GM19035 (cell line): ENCODE data around the gene ELOVL5.
"Not testable (repeated sequence)": the region's sequence is repeated elsewhere in the genome, so short reads cannot be mapped to it uniquely, and the experiment has no call there.

Experiments
- ATAC-seq: cut with Tn5 transposase; IDR thresholded peaks from one replicate; pipeline ENCODE4 v1.9.1; 2021; ENCODE audit not compliant: unreplicated experiment

Gene ELOVL5

DNA sequence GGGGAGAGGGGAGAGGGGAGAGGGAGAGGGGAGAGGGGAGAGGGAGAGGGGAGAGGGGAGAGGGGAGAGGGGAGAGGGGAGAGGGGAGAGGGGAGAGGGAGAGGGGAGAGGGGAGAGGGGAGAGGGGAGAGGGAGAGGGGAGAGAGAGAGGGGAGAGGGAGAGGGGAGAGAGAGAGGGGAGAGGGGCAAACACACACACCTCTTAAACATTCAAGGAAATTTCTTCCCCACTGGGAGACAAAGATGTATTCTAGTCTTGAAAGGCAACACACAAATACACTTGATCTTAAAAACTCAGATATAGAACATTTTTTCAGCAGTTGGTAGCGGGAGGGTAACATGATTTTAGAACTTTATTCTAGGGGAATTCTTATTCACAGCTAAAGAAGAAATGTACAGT lies 42.5 kb downstream of the ELOVL5 start:
- ATAC-seq: not testable (repeated sequence)

DNA sequence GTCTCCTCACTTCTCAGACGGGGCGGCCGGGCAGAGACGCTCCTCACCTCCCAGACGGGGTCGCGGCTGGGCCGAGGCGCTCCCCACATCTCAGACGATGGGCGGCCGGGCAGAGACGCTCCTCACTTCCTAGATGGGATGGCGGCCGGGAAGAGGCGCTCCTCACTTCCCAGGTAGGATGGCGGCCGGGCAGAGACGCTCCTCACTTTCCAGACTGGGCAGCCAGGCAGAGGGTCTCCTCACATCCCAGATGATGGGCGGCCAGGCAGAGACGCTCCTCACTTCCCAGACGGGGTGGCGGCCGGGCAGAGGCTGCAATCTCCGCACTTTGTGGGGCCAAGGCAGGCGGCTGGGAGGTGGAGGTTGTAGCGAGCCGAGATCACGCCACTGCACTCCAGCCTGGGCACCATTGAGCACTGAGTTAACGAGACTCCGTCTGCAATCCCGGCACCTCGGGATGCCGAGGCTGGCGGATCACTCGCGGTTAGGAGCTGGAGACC lies 43.2 kb downstream of the ELOVL5 start:
- ATAC-seq: not testable (repeated sequence)

DNA sequence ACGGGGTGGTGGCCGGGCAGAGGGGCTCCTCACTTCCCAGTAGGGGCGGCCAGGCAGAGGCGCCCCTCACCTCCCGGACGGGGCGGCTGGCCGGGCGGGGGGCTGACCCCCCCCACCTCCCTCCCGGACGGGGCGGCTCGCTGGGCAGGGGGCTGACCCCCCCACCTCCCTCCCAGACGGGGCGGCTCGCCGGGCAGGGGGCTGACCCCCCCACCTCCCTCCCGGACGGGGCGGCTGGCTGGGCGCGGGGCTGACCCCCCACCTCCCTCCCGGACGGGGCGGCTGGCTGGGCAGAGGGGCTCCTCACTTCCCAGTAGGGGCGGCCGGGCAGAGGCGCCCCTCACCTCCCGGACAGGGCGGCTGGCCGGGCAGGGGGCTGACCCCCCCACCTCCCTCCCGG lies 43.8 kb downstream of the ELOVL5 start:
- not testable (repeated sequence) for ATAC-seq

DNA sequence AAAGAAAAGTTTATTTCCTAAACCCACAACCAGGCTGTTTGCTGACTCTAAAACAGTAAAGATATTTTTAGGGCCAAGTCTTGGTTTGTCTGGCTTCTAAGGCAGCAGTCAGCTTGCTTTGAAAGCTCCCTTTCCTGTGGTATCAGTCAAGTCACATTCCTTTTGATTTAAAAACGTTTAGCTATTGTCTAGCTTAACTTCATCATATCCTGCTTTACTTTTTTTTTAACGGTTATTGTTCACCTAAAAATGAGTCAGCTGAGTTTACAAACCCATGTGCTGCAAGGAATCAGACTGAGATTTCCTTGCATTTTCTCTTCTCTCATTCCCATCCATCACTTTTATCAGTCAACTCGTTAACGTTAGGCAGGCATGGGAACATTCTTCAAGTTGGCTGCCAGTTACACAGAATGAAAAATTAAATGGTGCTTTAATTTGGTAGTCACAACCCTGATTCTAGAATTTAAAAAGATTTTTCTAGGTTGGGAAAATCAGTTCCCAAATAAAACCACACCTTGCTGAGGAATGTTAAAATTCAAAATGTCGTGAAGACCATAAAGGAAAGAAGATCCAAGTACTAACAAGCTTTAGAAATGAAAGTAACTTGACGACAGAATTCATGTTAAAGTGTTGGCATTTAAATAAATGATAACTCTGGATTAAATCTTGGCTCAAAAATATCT lies 45.9 kb downstream of the ELOVL5 start:
- ATAC-seq: no peak

DNA sequence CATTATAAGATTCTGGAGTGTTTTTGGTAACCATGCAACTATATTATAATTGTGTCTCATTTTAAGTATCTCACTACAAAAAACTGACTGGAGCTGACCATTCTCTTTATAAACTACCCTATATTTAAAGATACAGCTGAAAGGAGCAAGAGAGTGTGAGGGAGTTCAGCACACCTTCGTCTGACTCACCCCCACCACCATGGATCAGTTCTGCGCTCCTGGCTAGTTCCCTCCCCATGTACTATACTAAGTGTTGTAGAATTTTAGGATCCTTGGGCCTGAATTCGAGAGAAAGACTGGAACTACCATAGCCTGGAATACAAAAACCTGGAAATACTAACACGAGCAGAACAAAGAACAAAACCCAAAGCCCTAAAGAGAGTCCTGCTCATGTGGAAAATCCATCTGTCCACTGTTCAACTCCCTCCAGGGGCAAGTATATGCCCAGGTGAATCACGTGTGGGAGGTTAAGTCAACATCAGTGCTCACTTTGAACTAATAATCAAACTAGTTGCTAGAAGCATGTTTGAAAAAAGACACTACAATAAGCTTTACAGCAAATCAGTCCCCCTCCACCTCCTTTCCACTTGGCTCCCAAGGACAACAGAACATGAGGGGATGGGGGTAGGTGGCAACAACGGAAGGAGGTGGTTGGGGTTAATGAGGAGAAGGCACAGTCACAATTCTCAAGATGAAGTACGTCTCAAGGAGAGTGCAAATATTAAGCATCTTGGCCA lies 46.8 kb downstream of the ELOVL5 start:
- no peak for ATAC-seq

DNA sequence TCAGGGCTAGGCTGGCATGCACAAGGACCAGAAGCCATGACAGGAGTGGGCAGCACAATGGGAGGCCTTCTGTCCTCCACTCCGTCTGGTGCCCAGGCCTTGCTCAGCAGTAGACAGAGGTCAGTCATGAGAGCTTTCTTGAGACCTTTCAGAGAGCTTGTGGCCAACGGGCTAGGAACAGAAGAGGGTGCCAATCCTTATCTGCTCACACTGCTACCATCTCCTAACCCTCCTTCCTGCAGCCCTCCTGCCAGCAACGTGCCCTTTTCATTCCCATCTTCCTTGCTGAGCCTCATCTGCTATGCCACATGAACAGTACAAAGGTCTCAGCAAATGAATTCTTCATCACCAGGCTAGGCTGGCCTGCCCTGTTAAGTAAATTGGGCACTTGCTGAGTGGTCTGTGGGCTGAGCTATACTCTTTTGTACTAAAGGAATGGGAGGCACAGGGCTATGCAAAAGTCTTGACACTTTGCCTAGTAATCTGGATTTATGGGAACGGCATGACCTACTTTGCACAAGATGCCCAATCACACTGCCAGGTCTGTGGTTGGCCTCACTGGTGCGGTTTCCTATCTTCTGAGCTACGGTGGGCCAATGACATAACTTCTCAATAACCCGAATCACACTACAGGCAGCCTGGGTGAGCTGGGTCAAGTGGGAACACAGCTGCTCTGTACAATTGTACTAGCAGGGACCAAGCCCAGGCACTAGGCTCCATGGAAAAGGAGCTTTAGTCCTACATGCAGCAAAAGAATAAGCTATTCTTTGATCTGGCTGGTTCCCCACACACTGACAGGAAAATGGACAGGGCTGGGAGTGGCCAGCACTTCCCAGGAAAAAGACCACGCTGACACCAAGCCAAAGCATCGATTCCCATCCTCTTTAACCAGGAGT lies 47.8 kb downstream of the ELOVL5 start:
- no peak for ATAC-seq

DNA sequence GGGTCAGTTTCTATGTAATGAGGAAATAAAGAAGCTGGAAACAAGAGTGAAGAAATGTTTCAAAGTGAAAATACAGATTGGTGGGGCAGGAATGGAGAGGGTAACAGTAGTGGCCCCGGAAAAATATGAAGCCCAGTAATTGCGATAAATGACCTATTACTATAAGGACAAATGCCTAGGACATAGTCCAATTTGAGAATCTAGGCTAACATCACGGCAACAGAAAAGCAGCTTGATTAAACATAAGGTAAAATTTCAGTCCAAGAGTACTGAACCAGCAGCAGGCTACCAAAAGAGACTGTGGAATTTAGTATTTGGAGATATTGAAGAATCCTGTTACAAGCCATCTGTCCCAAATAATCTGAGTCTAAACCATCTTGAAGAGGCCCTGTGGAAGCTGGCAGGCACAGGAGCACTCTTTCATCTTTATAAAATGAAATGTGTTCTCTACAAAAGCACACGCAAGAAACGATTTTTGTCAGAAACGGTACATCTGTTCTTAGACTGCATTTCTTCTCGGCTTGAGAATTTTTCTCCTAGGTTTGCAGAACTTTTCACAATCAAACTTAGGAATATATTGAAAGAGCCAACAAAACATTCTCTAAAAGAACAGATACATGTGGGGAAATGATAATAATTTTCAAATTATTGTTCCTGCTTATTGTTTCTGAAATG lies 49.3 kb downstream of the ELOVL5 start:
- no peak for ATAC-seq

DNA sequence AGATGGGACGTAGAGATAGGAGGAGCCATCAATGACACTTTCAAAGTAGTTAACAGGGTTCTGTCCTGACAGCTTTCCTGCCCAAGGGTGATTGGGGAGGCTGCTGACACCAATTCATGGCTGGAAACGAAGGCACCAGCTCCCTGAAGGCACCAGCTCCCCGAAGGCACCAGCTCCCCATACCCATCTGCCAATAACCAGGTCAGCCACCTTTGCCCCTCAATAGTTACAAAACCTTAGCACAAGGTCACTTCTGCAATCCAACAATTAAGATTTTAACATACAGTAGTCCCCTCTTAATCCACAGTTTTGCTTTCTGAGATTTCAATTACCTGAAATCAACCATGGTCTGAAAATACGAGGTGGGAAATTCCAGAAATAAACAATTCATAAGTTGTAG lies 51.7 kb downstream of the ELOVL5 start:
- ATAC-seq: no peak

DNA sequence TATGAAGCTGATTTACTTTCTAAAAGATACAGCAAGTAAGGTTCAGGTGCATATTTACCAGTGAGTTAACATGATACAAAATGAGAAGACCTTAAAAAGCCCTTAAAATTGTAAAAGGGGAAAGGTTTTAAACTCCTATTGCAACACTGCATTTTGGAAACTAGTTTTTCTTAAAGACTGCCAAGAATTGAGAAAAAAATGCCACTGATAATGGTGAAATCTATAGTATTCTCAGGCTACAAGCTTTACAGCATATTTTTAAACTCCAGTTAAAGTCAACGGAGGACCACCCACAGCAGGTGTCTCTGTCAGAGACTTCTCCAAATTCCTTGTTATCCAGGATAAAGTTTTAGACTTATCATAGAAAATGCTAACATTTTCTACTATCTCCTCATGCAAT lies 53.6 kb downstream of the ELOVL5 start:
- no peak for ATAC-seq

DNA sequence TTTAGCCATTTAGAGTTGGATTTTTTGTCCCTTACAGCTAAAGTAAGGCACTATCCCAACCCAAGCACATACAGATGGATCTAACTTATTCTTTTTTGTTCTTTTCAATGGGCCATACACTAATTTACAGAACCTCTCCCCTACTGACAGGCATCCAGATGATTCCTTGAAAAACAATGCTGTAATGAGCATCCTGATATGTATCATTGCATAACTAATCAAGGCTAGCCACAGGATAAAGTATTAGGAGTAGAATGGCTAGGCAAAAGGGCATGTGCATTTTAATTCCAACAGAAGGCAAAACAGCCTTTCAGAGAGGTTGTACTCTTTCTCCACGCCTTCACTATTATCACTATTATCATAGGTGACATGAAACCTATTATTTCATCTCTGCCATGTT lies 54.1 kb downstream of the ELOVL5 start:
- ATAC-seq: no peak

DNA sequence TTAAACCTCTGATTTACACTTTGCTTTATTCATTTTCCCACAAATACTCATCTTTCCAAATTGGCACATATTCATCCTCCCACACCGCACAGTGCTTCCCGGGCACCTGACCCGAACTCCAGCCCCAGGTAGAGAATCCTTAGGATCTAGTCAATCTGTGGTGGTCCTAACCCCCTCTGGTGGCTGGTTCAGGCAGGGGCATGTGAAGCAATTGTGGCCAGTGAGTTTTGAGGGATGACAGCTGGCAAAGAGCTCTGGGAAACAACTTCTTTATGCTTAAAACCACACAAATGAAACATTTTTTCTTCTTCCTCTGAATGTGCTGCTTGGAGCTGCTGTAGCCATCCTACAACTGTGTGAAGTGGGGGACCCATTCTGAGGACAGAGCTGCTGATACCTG lies 54.7 kb downstream of the ELOVL5 start:
- no peak for ATAC-seq

DNA sequence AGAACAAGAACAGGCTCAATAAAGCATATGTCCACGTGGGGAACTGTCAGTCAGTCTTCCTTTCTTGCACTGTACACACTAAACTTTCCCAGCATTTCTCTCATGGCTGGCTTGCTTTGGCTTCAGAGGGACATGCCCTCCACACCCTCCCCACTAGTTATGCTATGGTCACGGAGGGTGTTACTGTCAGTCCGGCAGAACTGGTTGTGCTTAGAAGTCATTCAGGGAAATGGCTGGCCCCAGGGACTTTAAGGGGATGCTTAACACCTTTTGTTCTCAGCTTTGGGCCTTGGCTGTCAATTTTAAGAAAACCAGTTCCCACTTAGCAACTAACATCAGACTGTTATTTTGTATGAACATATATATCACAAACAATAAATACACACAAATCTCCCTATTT lies 55.1 kb downstream of the ELOVL5 start:
- ATAC-seq: no peak

DNA sequence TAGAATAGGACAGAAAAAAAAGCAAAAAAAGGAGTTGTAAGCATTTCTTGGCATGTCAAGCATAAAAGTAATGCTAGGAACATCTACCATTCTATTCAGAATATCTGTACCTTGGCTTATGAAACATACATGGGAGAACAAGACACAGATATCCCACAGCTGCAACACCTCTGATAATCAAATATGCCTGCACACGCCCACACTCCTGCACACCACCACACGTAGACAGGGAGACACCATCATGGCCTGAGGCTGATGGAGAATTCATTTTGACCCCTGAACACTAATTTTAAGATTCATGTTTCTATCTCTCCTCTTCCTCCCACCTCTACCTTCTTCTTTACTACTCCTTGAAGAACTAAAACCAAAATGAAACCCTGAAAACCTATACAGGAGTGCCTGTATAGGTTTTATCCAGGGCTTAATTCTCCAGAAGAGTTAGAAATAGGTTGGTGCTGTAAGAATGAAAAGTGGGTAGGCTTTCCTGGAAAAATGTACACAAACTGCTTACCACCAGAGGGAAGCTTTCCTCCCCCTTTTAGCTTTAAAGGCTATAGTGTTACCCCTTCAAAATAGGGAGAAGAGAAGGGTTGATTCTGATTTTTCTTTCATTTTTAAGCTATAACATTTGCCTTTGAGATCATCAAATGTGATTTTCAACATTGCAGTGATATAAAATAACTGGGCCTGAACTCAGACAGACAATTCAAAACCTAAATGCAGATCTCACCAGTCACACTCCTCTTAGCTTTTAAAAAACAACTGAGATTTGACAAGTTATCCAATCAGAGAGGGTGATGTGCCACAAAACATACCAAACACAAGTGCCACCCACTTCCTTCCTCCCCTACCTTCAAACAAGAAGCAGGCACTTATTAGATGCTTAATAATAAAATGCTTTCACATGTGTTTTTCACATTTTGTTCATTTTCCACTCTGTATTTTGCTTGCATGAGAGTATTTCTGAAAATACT lies 57.9 kb downstream of the ELOVL5 start:
- no peak for ATAC-seq

DNA sequence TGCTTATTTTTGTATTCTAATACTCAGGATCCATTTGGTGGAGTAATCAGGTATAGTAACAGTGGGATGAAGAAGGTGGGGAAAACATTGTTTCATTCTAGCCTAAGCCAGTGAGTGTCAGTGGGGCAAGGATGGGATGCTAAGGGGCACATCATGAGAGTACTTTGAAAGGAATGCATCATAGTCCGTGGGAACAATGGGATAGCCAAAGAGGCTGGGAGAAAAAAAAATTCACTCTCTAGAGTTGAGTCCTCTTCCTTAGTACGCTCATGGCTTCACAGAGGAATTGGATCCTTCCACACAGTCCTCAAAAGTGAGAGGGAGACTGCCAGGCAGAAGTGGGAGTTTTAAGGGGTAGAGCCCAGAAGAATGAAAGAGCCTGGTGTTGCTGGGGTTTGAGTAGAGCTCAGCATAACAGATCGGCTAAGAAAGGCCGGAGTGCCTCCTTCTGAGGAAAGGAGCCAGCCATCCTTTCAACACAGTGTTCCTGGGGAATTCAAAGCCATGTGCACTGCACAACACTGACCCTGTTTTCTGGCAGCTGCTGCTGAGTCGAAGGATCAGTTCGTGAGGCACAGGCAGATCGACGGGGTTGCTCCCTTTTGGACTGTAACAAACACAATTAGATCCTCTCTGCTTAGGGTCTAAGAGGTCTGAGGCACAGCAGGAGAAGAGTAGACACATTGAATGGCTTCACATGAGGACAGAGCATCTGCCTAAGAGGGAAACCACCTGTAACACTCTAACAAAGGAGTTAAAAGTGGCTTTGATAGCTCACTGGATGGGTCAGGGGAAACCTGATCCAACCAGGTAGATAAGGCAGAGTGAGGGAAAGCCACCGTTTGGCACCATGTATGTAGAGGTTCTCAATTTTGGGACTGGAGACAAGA lies 61.2 kb downstream of the ELOVL5 start:
- ATAC-seq: no peak

DNA sequence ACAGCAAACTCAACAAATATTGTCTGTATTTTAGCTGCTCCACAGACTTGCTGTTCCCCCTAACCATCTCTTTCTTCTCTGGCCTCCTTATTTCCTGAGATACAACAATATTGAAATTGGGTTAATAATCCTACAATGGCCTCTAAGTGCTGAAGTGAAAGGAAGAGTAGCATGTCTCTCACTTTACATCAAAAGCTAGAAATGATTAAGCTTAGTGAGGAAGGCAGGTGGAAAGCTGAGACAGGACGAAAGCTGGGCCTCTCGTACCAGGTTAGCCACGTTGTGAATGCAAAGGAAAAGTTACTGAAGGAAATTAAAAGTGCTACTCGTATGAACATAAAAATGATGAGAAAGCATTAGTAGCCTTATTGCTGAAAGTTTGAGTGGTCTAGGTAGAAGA lies 63.8 kb downstream of the ELOVL5 start:
- ATAC-seq: peak; percentile 65

DNA sequence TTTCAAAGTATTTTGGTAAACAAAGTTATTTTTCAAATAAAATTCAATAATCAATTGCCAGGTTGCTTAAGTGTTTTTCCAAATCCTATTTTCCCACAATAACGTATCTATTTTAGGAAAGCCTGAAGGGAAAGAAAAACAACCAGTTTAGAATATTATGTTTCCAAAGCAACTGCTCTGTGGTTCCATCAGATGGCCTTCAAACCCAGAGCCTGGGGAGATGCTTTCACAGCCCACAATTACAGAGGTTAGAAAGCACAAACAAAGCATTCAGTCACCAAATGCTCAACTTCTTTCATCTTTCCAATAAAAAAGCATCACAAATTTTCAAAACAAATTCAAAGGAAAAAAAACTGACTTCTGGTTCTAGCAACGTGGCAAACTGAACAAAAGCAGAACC lies 66.0 kb downstream of the ELOVL5 start:
- ATAC-seq: no peak

DNA sequence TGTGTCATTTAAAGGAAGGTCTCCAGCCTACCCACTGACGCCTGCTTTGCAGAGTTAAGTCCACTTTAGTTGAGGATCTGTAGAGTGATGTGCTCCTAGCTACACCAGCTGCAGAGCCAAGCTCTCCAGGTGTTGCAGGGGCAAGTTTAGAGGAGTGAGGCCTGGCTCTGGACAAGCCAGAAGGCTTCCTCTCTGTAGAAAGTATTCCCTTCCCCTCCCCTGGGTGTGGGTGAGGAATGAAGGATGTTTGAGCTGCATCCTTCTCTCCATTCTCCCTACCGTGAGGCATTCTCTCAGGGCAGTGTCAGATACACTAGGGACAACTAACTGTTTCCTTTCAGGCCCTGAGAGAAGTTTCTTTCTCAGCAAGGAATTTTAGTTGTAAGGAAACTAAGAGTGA lies 66.5 kb downstream of the ELOVL5 start:
- ATAC-seq: no peak

DNA sequence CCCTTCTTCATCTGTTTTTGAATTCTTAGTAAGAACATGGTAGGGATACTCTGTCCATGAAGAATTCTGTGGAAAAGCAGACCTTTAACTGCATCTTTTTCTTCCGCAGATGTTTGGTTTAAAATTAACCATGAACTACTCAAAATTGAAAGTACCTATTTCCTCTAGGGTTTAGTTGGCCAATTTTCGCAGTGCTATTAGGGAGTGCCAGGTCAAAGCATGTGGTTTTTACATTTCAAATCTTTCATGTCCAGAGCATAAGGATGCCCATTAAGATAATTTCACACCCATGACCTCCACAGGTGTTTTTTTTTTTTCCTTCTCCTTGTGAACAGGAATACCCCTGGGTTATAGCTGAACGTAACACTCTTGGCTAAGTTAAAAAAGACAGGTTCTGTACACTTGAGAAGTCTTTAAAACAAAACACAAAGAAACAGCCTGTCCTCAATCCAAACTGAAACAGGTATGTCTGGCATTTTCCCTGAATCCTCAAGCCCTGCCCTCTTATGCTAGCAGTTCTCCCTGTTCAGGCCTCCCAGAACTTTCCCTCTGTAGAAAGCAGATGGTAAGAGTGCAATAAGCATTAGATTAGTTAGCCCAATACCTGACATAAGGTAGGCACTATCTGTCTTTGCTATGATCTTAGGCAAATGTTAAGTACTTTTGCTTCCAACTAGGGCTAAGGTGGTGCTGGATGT lies 67.1 kb downstream of the ELOVL5 start:
- no peak for ATAC-seq
